Hematopoietic multipotent progenitor cell treated with erythropoietin and hydrocortisone succinate and interleukin-3 and kit ligand, for 17 days (in vitro differentiated cells): Measurements from ENCODE around the gene ARHGEF10L.

Experiments
- DNase-seq: peaks from one replicate; pipeline ENCODE4 v3.0.0-alpha.2; 2015; ENCODE audit warnings: low spot score

Gene ARHGEF10L

DNA sequence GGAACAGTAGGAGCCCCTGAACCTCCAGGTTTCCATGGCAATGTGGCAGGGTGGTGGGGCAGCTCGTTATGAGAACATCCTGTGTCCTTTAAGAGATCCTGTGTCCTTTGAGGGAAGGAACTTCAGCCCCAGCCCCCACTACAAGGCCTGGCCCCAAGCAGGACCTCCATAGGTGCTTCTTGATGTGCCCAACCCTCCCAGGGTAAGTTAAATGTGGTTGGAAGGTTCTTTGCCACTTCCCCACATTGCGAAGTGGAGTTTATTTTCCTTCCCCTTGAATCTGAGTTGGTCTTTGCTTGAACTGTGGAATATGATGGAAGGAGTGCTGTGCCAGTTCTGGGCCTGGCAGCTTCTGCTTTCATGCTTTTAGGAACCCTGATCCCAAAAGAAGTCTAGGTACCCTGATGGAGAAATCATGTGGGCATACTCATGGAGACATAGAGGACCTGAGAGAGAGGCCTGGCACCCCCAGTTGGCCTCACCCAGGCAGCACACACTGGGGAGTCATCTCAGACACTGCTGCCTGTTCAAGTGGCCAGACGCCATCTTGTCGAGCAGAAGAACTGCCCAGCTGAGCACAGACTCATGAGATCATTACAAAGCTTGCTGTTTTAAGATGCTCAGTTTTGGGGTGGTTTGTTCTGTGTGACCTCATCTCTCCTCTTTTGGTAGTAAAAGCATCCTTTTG, 171.5 kb downstream of the ARHGEF10L start:
- no peak for DNase-seq

DNA sequence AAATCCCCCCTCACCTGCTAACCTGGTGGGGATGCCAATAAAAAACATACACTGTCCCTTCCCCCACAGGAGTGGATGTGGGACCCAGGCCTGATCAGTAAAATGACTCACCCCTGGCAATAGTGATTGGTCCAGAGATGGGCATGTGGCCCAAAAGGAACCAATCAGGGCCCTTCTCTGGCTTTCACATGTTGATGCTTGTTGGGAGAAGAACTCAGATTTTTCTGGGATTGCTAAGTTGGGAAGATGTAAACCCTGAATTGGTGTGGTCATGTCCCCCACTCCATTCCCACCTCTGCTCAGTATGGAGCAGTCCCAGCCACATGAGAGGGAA, 172.0 kb downstream of the ARHGEF10L start:
- no peak for DNase-seq

DNA sequence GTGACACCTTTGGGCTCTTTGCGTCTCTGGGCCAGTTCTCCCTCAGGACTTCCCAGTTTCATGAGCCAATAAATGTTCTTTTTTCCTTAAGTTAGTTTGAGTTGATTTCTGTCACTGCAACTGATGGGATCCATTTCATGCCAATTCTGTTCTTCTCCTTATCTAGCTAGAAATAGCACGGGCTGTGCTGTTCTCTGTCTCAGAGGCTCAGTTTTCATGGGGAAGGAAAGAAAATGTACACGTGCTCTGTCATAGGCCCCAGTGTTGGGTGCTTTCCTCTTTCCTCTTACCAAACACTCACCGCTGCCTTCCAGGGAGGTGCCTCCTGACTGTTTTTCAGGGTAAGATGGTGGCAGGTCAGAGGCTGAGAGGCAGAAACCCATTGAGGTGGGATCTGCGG, 172.4 kb downstream of the ARHGEF10L start:
- no peak for DNase-seq

DNA sequence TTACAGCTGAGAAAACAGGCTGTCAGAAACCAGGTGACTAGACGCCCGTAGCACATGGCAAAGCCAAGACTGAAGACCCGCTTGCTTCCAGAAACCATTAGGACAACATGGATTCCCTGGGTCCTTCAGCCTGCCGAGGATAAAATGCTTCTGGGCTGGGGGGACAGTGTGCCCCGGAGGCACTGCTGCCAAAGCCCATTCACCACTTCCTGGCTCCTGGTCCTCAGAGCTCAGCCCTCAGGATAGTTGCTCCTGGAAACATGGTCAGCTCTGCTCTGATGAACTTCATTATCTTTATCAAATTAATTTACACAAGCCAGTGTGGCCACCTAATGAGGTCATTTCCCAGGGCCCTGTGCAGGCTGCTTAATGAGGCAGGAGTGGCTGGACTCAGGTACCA, 174.5 kb downstream of the ARHGEF10L start:
- no peak for DNase-seq

DNA sequence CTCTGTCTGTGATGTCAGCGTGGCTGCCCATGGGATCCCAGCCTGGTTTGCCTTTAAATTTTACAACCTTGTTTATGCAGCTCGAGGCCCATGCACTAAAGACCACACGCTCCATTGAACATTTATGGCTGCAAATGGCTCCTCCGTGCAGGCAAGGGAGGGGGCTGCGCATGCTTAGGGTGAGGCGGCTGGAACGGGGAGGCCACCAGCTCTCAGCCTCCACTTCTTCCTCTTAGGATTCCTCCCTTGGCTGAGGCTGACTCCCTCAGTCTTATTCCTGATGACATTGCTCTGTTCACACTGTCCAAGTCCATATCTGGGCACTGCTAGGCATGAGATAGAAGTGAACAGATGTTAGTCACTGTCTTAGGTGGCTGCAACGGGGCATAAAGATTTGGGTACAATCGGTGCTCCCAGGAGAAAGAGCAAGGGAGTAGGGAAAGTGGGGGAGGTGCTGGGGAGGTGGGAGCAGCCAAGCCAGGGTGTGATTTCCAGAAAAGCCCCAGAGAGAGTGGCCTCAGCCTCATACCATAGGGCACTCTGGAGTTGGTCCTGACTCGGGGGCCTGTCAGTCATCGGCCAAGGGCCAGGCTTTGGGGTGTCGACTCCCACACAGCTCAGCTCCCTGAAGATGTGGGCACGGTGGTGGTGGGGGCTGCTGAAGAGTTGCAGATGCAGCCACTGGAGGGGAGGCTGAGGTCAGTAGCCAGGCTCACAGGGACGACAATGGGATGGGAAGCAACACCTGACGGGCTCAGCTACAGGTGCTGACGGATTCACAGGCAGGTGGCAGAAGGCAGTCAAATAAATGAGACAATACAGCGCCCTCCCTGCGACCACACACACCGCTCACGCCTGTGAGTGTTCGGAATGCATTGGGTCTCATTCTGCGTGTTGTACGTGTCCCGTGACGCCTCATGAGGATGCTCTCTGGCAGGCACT, 178.4 kb downstream of the ARHGEF10L start:
- no peak for DNase-seq

DNA sequence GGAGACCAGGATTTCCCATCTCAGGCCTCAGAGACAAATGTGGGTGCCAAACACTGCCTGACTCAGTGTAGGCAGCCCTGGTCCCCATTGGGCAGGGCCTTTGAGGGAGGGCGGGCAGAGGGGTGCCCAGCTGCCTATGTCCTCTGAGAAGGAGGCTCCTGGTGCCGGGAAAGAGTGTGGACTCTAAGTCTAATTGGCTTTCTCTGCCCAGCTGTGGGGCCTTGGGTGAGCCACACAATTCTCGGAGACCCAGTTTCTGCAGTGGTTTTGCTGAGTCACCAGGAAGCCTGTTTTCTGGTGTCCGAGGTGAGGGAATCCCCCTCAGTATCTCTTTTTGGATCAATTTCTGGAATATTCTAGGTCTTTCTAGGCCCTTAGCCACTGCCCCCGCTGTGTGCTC, 180.4 kb downstream of the ARHGEF10L start:
- no peak for DNase-seq

DNA sequence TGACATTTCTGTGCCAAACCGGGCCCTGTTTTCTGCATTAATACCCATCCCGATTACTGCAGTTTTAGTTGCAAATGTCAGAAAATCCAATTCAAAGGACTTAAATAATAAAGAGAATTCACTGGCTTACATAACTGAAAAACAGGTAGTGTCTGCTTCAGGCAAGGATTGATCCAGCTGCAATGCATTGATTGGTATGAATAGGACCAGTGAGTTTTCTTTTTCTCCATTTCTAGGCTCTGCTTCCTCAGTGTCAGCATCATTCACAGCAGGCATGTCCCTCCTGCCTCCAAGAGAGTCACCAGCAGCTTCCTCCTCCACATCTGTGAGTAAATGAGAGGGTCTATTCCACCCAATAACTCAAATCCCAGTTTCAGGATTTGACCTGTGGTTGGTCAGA, 181.9 kb downstream of the ARHGEF10L start:
- DNase-seq = no peak

DNA sequence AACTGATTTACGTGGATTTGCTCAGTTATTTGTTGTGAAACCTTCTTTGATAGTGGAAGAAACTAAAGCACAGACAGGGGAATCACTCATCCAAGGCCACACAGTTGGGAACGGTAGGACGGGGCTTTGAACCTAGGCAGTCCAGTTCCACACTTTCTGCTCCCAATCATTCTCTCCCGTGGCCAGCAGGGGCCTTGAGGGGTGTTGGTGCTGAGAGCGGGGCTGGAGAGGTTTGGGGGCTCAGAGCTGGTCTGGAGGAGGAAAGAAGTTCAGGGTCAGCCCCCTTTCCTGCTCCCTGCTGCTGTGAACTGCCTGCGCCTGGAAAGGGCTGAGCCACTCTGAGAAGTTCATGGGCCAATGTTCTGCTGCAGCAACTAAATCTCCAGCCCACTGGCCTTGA, 184.2 kb downstream of the ARHGEF10L start:
- DNase-seq = no peak

DNA sequence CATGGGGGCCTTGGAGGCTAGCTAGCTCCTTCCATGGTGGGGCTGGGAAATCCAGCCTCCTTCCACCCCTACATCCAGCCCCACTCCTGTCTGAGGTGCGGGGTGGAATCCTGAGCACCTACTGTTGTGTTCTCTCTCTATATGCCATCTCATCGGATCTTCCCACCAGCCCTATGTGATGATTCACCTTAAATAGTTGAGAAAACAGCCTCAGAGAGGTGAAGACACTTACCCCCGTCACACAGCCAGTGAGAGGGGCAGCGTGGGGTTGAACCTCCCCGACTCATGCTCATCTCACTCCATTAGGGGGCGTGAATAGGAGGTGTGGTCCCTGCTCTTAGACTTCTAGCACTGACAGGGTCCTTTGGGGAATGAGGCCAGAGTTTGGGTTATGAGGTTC, 184.7 kb downstream of the ARHGEF10L start:
- no peak for DNase-seq

DNA sequence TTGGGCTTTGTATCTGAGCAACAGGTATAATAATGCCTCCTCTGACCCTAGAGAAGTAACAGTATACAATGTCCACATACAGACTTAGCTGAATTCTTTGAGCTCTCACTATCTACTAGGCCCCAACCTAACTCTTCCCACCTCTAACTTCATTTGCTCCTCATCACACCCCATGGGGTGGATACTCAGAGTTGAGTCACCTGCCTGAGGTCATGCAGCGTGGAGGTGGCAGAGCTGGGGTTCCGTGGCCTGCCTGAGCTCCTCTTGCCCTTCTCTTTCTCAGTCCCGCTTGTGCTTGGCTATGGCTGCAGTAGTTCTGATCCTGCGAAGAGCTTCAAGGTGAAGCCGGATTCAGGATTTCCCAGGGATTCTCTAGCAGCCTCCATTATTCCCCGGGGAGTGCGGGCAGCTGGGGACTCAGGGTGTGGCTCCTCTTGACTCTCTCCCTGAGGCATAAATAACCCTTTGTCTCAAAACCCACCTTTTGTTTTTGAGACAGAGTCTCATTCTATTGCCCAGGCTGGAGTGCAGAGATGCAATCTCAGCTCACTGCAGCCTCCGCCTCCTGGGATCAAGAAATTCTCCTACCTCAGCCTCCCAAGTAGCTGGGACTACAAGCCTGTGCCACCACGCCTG, 185.7 kb downstream of the ARHGEF10L start:
- no peak for DNase-seq

DNA sequence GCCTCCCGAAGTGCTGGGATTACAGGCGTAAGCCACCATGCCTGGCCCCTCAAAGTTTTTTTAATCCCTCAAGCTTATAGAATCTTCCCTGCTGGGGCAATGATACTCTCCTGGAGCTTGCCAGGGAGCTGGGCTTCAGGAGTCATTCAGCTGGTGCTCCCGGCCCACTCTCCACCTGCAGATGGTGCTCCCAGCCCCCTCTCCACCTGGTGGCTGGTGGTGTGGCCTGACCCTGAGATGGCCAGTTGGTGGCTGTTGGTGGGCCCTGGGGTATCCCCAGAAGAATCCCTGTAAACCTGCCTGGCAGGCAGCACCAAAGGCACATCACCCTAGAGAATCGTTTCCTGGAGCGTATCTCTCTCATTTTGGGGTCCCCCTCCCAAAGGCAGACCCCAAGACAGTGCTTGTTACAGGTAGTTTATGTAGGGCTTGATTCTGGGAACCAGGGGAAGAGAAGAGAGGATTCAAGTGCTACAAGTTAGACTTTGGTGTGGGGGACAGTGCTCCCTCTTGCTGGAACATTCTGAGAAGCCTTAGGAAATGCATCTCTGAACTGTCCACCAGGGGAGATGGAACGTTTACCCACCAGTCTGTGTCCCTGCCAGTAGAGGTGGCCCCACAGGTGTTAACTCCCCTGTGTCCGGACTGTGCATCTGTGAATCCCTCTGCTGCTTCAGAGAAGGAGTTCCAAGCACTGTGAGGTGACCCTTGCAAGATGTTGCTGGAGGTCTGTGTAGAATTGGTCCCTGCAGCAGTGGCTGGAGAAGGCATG, 186.5 kb downstream of the ARHGEF10L start:
- no peak for DNase-seq

DNA sequence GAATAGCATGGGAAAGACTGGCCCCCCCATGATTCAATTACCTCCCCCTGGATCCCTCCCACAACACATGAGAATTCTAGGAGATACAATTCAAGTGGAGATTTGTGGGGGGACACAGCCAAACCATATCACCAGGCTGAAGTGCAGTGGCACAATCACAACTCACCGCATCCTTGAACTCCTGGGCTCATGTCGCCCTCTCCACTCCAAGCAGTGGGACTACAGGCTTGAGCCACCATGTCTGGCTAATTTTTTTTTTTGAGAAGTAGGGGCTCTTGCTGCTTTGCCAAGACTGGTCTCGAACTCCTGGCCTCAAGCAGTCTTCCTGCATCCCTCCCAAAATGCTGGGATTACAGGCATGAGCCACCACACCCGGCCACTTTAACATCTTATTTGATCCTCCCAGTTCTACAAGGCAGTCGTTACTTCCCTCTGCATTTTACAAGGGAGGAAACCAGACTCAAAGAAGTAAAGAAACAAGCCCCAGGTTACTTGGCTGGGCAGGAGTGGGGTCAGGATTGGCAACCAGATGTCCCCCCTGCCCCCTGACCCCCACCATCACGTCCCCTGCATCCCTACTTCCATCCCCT, 188.7 kb downstream of the ARHGEF10L start:
- DNase-seq = no peak

DNA sequence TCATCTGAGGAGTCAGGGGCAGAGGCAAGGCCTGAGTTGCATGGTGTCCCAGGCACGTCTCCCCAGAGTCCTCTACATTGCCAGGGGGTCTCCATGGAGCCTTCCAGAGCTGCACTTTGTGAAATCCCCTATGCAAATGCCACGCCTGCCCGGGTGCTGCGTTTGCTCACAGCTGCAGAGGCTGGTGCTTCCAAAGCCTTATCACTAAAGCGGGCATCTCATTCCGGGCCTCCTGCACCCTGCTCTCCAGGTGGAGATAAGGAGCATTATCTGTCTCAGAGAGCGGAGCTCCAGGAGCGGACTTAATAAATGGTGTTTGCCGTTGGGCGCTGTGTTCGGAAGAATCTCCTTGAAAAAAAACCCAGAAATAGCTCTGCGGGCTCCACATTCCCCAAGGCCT, 189.8 kb downstream of the ARHGEF10L start:
- DNase-seq = no peak

DNA sequence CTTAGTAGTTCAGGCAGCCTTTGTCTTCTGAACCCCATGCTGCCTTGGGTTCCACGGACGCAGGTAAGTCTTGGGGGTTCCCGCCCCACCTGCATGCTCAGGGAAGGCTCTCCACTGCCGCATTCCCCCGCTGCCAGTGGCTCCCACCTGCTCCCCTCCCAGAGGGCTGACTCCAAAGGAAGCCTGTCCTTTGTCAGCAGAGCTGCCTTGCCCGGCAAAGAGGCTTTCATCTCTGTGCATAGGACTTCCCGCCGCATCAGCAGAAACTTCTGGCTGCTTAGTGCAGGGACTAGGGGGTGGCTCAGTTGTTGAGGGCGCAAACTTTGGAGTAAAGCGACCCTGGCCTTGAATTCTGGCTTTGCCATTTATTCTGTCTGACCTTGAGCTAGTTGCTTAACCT, 190.4 kb downstream of the ARHGEF10L start:
- DNase-seq = no peak

DNA sequence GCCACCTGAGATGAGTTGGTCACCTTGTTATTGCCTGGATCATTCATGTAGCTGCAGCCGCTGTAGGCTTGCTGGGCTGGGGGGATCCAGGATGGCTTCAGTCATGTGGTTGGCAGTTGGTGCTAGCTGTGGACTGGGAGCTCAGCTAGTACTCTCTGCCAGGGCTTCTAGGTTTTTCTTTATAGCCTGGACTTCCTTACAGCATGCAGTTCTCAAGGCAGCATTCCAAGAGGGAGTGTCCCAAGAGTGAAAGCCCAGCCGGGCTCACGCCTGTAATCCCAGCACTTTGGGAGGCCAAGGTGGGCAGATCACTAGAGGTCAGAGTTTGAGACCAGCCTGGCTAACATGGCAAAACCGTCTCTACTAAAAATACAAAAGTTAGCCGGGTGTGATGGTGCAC, 192.0 kb downstream of the ARHGEF10L start:
- DNase-seq = no peak

DNA sequence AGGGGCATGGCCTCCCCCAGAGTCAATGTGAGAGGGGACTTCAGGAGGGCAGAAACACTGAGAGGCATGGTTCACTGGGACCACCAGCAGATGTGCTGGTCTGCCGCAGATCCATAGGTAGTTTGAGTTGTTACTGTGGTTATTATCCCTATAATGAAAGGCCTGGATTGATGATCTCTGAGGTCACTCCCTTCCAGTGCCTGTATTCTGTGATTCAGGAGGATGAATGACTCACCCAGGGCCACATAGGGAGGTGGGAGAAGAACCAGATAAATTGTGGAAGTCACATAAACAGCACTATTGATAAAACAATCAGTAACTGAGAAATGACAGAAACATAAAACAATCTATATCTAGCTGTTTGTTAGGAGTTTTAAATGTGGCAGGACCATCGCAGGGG, 193.0 kb downstream of the ARHGEF10L start:
- no peak for DNase-seq

DNA sequence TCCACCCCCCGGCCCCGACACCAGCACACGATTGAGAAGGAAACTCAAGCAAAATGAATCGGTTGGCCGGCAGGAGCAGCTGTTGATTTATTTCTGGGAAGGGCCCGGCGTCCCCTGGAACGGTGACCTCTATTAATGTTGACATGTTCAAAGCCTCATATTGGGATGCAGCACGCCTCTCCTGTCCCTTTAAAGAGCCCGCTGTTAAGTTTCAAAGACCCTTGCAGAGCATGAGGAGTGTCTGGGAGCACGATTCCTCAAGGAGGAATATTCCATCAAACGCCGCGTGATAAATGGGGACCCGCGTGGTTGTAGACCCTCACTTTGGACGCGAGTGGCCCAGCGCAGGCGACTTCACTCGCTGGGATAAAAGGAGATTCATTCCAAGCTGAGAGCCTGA, 194.2 kb downstream of the ARHGEF10L start:
- no peak for DNase-seq

DNA sequence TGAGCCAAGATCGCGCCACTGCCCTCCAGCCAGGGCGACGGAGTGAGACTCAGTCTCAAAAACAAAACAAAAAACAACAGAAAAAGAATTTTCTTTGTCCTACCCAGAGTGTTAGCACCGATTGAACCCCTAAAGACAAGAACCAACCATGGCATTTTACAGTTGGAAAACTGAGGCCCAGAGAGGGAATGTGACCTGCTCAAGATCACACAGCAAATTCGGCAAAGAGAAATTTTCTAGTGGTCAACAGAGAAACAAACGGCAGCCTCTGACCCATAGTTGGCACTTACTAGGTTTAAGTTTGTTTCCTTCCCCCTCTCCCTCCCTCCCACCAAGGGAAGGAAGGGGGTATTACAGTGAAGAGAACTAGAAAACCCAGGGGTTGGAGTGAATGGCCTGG, 195.1 kb downstream of the ARHGEF10L start:
- no peak for DNase-seq

DNA sequence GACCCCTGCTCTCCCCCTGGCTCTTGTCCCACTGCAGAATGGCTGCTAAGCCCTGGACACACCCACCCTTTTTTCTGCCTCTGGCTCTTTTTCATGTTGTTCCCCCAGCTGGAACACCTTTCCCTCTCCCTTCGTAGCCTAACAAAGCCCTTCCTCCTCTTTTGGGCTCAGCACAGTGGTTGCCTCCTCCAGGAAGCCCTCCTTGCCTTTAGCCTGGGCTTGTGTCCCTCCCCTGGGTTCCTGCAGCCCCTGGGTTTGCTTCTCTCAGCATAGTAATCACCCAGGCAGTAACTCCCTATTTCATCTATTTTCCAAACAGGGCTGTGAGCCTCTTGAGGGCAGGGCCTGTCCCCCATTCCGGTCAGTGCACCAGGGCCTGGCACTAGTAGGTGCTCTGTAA, 195.8 kb downstream of the ARHGEF10L start:
- DNase-seq = no peak

DNA sequence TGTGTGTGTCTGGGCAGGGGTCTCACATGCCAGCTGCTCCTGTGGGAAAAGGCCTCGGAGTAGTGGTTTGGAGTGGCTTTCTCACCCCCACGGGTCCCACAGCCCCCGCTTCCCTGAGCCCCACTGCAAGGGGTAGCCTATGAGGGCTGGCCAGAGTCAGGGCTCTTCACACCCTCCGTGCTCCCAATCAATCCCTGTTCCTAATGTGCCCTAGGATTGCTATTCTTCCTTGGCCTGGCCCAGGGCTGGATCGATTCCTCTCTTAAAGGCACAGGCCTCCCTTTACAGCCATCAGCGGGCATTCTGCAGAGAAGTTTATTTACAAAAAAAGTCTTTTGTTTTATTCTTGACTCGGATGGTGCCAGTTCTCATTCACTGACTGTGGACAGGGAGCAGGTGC, 196.3 kb downstream of the ARHGEF10L start:
- no peak for DNase-seq

DNA sequence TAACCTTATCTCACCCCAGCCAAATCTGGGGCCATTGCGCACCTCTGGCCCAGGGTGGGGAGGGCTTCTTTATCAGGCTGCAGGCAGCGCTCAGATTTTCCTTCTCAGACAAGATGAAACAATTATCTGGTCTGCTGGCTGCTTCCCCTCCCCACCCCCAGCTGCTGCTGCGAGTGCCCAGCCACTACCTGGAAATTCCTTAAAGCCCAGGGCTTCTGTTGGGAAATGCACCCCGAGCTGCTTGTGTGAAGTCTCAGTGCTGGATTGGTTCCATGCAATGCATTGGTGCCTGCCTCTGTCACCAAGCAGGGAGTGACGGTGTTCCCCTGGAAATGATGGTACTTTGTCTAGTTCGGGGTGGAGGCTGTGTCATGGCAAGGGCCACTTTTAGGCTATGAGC, 197.1 kb downstream of the ARHGEF10L start:
- no peak for DNase-seq

DNA sequence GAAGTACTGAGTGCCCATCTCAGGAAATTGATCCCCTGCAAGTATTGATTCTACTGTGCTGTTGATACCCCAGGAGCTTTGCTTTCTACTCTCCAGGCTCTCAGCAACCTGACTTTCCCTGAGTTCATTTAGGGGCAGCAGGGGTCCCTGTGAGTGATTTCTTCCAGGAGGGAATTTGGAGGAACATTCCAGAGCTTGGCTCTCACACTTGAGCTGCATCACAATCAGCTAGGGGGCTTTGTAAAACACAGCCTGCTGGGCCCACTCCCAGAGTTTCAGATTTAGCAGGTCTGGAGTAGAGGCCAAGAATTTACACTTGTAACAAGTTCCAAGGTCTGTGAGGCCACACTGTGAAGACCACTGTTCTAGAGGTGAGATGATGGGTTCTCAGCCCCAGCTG, 199.6 kb downstream of the ARHGEF10L start:
- DNase-seq = no peak
